Amniotic stem cell (primary cell): ENCODE results near the gene TRIO.

Experiments
- DNase-seq: peaks from one replicate; lab custom pipeline; 2025; lab: John Stamatoyannopoulos, UW

The TRIO gene

DNA sequence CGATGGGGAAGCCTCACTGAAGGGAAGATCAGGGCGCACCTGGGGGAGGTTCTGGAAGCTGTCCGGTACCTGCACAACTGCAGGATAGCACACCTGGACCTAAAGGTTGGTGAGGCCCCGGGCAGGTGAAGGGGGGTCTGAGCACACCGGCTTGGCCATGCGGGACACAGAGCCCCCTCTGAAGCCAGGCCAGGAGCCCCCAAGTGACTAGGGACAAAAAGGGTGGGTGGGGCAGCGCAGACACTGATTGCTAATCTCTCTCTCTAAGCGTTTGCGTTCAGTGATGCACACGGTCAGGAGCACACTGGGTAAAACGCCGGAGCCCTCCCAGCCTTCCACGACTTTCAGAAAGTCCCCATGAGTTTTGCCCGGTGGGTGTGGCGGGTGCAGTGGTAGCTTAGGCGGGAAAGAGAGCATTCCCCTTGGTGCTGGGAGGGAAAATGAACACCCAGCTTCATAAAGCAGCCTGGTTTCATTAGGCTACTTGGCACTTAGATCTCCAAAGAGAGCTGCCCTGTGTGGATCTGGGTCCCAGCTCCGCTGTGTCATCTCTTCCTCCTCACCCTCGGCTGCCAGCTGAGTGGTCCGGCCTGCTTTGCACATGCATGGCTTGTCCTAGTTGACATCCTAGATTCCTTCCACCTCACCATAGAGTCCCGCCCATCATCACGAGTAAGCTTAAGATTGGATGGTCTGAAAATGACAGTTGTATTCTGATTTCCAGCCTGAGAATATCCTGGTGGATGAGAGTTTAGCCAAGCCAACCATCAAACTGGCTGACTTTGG, 364.2 kb downstream of the TRIO start:
- DNase-seq = no peak

DNA sequence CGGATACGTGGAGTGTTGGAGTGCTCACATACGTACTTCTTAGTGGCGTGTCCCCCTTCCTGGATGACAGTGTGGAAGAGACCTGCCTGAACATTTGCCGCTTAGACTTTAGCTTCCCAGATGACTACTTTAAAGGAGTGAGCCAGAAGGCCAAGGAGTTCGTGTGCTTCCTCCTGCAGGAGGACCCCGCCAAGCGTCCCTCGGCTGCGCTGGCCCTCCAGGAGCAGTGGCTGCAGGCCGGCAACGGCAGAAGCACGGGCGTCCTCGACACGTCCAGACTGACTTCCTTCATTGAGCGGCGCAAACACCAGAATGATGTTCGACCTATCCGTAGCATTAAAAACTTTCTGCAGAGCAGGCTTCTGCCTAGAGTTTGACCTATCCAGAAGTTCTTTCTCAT, 364.9 kb downstream of the TRIO start:
- no peak for DNase-seq

DNA sequence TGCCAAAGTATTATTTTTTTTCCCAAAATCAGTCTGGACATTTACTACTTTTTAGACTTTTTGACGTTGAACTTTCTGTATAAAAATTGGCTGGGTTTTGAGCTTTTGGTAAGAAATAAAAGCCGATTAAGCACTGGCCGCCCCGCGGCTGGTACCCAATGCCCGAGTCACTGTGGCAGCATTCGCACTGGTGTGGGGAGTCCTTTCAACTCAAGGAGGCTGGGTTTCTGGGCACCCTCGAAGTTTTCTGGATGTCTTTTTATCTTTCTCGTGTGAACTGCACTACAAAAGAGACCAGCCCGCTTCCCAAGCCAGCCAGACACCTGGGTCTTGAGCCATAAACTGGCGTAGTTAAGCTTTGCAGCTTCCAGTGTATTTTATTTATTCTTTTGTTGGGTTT, 366.4 kb downstream of the TRIO start:
- DNase-seq = no peak

DNA sequence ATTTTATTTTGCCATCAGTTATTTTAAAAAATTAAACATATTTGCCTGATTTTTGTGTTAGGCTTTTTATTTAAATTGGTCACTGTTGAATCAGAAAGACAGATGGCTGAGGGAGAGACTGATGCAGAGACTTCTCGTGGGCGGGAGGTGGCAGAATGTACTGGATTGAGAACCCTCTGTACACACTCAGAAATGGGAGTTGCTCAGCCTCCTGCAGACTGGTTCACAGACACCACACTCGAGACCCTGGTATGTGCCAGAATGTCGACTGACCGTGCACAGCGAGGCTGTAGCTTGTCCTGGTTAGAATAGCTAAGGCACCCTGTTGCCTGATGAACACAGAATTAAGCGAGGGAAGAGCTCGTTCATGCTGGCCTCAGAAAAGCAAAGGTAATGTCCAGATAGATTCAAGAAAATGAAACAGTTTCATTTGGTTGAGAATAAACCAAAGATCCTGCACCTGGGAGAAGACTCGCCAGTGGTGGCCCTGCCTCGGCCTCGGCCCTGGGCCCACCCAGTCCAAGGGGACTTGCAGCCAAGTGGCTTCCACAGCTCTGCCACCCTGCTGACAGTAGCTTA, 367.1 kb downstream of the TRIO start:
- no peak for DNase-seq

DNA sequence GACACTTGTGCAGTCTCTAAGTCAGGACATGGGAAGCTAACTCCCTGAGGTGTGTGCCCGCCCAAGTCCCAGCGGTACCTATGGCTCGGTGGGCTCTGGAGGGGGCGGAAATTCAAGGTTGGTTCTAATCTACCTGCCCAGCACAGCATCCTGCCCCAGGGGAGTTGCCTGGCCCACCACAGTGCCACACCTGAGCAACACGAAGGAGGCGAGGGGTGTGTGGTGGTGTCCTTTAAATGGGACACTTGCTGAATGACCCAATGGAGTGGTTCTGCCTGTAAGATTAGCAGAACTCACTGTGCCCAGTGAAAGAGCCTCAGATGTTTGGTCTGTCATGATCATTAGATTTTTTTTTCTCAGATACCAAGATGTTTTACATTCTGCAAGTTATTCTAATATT, 367.7 kb downstream of the TRIO start:
- no peak for DNase-seq

DNA sequence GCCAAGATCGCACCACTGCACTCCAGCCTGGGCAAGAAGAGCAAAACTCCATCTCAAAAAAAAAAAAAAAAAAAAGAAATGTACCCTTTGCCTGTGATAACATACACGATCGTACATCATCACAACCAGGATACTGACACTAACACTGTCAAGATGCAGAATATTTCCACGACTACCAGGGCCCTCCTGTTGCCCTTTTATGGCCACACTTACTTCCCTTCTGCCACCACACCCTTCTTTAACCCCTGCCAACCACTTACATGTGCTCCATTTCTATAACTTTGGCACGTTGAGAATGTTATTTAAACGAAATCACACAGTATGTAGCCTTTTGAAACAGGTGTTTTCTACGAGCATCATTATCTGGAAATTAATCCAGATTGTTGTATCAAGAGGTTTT, 369.4 kb downstream of the TRIO start:
- DNase-seq = no peak

DNA sequence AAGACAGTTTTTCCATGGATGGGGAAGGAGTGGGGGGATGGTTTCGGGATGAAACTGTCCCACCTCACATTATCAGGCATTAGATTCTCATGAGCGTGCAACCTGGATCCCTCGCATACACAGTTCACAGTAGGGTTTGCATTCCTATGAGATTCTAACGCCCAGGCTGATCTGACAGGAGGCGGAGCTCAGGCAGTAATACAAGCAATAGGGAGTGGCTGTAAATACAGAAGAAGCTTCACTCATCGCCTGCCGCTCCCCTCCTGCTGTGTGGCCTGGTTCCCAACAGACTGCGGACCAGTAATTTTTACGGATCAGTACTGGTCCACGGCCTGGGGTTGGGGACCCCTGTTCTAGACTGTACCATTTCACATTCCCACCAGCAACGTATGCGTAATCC, 370.1 kb downstream of the TRIO start:
- DNase-seq = no peak

DNA sequence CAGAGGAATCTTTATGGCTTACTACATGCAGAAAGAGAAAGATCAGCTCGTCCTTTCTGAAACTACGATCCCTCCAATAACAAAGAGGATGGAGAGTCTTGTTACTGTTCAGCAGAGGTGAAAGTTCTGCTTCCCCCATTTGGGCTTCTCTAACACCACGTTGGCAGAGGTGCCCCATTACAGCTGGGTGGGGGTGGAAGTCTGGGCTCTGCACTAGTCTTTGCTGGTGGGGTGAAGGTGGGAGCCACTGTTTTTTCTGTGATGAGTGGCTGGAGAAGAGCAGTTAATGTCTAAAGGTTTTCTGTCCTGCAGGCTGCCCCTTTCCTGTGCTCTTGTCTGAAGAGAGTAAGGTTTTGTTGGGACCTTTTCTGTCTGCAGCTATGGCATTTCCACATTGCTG, 373.8 kb downstream of the TRIO start:
- no peak for DNase-seq

DNA sequence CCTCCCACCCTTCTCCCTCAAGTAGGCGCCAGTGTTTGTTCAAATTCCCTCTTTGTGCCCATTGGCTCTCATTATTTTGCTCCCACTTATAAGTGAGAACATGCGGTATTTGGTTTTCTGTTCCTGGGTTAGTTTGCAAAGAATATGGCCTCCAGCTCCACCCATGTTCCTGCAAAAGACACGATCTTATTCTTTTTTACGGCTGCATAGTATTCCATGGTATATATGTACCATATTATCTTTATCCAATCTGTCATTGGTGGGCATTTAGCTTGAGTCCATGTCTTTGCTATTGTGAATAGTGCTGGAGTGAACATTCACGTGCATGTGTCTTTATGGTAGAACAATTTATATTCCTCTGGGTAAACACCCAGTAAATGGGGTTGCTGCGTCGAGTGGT, 375.5 kb downstream of the TRIO start:
- no peak for DNase-seq

DNA sequence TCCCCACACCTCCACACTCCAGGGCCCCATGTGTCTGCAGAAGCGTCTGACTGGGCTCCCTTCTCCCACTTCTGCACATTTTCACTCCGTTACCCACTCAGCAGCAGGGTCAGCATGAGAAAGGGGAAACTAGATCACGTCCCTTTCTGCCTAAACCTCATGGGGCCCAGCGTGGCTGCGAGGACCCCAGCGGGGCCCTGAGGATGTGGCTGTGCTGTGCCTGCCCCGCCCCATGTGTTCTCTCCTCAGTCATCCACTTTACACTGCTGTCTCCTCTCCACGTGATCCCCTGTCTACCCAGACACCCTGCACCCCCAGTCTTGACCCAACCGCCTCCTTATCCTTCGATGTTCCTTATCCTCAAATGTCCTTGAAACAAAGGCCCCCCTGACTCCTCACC, 378.6 kb downstream of the TRIO start:
- DNase-seq = no peak

DNA sequence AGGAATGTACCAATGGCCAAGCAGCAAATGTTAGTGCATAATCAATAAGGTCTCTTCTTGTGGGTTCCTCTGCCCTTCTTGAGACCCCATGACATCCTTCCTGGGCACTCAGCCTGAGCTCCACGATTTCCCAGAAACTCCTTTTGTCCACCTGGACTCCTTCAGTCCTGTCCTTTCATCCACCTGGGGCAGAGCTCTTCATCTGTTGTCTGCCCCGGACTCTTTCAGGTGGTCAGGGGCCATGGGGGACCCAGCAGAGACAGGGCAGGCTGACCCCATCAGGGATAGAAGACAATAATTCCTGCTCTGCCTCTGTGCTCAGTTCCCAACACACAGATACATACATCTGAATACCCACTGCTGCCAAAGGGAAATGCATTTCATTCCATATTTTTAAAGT, 379.6 kb downstream of the TRIO start:
- DNase-seq = no peak

DNA sequence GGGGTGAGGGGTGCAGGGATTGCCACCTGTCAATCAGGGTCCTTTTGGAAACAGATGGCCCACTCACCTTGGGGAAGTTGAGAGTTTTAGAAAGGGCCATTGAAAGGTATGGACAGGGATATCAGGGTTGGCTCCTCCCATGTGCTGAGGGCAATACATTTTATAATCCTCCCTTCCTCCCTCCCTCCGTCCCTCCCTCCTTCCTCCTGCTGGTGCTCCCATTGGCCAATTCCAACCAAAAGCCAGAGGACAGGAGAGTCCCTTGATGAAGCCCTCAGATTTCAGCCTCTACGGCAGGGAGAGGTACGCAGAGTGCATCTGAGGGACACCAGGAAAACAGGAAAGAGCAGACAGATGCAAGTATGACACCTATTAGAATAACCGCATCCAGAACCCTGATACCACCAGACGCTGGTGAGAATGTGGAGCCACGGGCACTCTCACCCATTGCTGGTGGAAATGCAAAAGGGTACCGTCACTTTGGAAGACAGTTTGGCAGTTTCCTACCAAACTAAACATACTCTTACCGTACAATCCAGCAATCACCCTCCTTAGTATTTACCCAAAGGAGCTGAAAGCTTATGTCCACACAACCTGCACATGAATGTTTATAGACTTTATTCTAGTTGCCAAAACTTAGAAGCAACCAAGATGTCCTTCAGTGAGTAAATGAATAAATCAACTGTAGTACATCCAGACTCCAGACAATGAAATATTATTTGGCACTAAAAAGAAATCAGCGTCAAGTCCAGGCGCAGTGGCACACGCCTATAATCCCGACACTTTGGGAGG, 380.3 kb downstream of the TRIO start:
- DNase-seq = no peak

DNA sequence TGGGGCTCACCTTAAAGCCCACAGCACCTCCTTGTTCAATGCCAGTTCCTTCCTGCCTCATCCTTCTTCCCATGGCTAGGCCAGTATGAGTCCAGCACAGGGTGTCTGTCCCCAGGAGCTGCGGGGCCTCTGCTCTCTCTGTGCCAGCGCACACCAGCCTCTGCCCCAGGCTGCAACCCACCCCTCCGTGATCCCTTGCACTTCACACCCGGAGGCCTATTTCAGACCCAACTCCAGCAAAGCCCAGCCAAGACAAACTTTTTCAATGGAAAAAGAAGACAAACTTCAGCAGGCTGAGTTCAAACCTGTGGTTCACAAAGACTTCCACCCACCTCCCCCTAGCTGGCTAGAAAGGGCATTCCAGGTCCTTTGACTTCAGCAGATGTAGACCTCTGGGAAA, 382.3 kb downstream of the TRIO start:
- DNase-seq = no peak

DNA sequence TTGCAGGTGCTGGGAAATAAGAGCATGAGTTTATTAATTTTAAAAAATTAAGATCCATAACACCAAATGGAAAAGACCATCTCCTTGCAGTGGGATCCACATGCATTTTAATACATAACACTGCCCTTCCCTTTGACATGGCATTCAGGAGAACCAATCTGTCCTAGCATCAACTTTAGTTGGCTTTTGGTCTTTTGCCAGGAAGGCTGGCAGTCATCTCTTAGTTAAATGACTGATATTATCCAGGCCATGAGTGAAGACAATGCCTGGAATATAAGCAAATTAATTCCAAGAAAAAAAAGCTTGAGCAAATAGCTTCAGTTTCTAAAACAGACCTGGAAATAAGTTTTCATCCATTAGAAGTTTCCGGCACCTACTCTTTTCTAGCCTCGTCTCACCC, 383.4 kb downstream of the TRIO start:
- DNase-seq = no peak

DNA sequence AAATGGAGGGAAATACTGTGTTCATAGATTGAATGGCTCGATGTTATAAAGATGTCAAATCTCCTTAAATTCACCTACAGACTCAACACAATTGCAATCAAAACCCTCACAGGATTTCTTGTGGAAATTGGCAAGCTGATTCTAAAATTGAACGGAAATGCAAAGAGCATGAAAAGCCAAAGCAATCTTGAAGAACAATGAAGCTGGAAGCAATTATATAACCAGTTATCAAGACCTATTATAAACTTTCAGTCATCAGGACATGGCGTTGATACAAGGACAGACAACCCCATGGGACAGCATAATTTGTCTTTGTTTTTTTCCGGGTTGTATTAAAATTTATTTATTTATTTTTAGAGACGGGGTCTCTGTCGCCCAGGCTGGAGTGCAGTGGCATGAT, 385.0 kb downstream of the TRIO start:
- no peak for DNase-seq

DNA sequence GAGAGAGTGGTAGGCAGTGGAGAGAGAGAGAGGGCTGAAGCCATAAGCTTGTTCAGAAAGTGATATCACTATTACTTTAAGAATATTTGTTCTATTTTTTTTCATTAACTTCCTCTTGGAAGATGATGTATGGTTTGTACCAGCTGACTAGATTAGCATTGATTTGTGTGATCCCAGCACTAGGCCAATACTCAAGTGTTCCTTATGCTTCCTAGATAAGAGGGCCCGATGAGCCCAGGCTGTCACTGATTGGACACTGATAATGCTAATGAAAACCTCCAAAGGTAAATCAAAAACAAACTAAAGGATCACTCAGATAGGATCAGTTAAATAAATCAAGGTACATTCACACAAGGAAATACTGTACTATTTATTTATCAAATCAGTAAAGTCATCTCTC, 385.8 kb downstream of the TRIO start:
- no peak for DNase-seq

DNA sequence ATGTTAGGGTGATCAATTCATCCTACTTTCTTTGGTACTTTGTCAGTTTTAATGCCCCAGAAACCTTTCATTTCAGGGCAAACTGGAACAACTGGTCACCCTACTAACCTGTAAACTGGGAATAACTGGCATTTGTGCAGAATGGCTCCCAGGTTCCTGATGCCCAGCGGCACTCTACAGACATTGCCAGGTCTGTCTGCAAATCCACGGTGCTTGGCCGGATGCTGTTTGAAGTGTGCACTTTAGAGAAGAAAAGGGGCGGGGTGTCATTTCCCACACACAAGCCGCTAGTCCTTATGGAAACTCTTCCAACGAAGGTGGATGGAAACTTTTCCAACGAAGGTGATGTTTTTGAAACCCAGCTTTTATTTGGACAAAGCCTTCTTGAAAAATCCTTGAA, 388.5 kb downstream of the TRIO start:
- no peak for DNase-seq

DNA sequence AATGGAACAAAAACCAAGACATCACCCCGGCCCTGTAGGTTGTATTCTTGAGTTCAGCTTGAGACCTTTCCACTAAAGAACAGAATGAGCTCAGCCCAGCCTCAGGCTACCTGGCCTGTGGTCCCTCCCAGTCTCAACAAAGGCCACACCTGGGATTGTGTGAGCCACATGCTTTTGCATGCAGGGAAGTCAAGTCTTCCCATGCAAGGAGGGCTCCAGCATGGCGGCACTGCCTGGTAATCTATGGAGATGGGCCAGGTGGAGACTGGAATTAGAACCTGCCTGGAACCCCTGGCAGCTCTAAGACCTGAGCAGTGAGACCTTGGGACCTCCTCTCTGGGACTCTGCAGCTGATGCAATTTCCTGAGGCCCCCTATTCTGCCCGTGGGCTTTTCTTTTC, 389.0 kb downstream of the TRIO start:
- no peak for DNase-seq

DNA sequence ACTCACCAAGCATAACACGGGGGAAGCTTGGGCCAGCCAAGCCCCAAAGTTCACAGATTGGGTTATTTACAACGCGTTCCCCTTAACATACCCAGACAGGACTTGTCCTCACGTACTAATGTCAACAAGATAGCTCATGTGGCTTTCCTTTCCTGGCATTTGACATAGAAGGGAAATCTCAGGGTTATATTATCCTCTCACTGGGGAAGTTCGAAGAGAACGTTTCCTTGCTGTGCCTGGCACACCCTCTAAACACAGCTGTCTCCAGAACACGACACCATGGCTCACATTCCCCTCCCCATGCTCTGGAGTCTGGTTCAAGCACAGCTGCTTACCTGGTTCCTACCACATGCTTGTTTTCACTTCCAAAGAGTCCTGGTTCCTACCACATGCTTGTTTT, 391.6 kb downstream of the TRIO start:
- no peak for DNase-seq

DNA sequence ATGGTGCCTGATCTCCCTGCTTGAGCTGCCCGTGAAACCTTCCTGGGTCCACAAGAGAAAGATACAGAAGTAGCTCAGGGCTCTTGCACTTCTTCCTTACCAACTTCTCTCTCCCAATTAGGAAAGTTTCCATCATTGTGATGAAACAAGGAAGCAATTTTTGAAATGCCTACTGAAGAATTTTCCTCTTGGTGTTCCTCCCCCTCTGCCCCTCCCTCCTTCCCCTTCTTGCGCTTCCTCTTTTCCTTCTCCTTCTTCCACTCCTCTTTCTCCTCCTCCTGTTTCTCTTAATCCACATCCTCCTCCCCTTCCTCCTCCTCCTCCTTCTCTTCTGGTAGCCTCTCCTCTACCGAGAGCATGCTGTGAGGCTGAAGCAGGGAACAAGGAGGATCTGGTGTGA, 402.2 kb downstream of the TRIO start:
- no peak for DNase-seq

DNA sequence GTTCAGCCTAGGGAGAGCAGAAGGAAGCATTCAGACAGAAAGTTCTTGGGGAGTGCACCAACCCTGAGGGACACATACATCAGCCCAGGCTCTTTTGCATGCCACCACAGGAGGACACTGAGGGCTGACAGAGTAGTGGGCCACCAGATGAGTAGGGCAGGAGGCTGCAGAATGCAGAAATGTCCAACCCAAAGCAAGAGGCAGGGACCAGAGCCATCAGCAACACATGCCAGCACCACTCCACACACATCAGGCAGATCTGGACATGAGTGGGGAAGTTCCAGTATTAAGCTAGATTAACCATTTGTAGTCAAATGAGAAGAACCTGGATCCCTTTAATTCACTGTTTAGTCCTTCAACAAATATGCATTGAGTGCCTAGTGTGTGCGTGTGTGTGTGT, 402.7 kb downstream of the TRIO start:
- DNase-seq = no peak

DNA sequence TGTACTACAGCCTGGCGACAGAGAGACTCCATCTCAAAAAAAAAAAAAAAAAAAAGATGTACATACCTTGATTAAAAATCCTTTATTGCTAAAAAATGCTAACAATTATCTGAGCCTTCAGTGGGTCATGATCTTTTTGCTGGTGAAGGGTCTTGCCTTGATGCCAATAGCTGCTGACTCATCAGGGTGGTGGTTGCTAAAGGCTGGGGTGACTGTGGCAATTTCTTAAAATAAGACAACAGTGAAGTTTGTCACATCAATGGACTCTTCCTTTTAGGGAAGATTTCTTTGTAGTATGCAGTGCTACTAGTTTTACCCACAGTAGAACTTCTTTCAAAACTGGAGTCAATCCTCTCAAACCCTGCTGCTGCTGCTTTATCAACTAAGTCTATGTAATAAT, 404.5 kb downstream of the TRIO start:
- DNase-seq = no peak

DNA sequence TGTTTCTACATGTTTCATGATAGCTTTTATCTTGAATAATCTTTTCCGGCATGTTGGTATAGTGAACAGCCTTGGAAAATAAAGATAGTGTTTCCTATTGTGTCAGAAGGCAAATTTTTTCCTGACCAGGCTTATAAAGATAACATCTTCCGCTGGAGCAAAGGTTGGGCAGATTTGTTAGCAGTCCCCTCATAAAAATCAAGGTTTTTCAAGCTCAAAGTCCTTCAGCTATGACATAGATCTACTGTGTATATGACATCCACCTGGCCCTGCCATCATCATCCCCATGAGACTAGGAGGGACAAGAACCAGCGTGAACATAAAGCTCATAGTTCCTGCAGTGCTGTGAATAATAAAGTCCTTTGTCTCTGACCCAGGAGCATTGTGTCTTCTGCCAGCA, 408.1 kb downstream of the TRIO start:
- no peak for DNase-seq
